Measurements from ENCODE around the gene PARD3.

The PARD3 gene

DNA sequence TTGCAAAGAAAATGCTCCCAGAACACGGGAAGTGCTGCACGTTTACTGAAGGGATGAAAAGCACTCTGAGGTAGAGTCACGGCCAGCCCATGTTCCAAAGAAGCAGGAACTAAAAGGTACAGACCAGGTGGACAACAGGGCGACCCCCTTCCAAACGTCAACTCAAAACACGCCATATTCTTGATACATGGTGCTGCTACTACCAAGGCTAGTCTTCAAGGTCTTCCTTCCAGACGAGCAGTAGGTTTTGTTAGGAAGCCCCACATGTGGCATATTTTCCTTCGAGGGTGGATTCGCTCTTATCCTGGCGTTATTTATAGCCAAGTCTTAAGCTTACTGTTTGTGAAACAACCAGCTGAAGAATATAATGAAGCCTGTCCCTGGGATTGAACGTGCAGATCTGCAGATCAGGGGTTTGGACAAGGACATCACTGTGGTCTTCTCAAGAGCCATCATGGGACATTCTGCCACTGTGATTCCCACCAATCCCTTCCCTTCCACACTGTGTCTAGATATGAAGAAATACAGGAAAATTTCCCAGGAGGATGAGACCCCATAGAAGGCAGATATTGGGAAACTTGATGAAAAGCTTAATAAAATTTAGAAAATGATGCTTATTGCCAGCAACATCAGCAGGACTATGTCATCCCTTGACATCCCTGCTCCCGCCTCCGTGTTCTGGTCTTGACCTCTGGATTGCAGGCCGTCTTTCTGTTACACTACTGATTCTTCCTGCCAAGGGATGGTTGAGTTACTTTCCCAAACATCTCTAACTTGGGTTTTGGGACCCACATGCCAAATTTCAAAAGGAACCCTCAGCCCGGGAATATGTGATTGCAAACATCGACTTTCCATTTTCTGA lies 734.4 kb downstream of the PARD3 start:
- TF ChIP-seq, protein P1, sequence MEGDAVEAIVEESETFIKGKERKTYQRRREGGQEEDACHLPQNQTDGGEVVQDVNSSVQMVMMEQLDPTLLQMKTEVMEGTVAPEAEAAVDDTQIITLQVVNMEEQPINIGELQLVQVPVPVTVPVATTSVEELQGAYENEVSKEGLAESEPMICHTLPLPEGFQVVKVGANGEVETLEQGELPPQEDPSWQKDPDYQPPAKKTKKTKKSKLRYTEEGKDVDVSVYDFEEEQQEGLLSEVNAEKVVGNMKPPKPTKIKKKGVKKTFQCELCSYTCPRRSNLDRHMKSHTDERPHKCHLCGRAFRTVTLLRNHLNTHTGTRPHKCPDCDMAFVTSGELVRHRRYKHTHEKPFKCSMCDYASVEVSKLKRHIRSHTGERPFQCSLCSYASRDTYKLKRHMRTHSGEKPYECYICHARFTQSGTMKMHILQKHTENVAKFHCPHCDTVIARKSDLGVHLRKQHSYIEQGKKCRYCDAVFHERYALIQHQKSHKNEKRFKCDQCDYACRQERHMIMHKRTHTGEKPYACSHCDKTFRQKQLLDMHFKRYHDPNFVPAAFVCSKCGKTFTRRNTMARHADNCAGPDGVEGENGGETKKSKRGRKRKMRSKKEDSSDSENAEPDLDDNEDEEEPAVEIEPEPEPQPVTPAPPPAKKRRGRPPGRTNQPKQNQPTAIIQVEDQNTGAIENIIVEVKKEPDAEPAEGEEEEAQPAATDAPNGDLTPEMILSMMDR (conservative IDR thresholded peaks at IDR 0.05): no peak
- H3K27ac ChIP-seq: no peak overlapping the region

DNA sequence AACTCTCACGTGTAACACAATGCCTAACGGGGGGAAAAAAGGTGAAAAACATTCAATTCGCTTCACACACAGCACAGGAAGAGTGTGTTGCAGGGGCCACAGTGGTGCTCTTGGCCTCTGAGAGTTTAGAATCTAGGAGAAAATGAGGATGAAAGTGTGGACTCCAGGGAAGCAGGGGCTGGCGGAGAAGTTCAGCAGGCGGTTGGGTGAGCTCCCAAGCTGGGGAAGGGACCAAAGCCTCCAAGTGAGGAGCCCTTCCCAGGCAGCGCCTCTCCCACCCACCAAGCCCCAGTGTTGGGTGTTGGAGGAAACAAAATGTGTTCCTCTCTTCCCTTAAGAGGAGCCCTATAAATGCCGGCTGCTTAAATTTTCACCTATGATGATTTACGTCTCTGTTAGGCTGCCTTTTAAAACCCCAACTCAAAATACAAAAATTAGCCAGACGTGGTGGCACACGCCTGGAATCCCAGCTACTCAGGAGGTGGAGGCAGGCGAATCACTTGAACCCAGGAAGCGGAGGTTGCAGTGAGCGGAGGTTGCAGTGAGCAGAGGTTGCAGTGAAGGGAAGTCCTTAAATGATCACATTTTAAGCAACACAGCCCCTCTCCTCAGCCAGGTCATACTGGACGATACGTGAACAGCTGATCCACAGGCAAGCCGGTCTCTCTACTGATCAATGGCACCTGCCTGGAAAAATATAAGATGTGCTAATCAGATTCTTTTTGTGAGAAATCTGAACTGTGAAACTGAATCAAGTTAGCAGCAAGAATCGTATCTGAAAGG lies 735.2 kb downstream of the PARD3 start:
- no peak overlapping the region for H3K27ac ChIP-seq
- TF ChIP-seq, protein P1 (conservative IDR thresholded peaks at IDR 0.05): no peak

DNA sequence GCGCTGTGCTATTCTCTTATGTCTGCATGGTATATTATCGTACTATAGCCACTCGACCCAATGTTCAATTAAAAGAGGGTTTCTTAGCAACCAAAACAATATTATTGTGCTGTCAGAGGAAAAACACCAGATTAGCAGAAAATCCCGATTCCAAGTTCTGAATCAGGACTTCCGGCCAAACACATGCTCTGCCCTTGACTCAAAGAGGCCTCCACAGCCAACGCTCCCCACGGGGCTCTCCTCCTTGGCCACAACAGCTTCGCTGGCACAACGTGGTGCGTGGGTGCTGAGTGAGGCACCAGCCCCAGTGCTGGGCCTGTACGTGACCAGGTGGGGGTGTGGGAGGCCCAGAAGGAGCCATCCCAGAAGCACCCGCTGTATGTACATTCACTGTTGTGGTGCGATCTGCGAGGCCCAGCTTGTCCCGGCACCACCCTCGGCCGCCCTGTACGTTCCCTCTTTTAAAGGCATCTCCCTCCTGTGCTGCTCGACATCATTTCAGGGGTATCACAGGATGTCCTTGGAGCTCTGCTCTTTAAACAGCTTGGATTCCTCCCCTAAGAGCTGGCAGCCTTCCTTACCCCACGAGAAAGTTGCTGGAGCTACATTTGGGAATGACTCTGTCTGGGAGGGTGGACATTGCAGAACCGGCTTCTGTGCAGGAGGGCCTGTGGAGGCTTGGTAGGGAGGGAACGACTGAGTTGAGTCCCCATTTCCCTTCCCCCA lies 736.2 kb downstream of the PARD3 start:
- TF ChIP-seq, protein P1 (conservative IDR thresholded peaks at IDR 0.05): no peak
- H3K27ac ChIP-seq: no peak overlapping the region

DNA sequence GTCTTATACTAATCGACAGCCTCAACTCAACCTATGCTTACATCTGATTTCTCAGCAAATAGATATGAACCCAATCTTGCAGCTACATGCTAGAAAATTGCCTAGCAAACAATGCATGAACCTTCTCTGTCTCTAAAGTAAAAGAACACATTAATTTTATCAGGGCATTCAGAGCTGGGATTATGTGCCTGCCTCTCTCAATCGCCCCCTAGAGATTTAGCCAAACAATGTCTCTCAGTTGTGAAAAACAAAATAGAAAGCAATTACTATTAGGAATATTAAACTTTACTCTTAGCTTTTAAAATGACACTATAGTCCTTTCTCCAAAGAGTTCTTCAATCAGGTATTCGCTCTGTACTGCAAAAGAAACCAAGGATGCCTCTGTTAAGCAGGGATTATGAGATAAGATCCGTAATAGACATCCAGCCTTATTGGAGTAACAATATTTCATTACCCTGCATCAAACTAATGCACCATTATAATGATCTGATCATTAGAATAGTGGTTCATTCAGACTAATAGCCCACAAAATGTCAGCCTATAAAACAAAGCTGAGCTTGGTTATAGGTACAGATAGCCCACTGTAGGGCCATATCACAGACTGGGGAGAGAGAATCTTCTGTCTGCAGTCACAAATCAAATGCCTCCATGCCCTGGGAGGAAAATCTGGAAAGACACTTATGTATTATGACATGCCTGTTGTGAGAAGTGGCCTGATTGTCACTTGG lies 736.9 kb downstream of the PARD3 start:
- no peak overlapping the region for H3K27ac ChIP-seq
- TF ChIP-seq, protein P1 (conservative IDR thresholded peaks at IDR 0.05): peak; percentile 39

DNA sequence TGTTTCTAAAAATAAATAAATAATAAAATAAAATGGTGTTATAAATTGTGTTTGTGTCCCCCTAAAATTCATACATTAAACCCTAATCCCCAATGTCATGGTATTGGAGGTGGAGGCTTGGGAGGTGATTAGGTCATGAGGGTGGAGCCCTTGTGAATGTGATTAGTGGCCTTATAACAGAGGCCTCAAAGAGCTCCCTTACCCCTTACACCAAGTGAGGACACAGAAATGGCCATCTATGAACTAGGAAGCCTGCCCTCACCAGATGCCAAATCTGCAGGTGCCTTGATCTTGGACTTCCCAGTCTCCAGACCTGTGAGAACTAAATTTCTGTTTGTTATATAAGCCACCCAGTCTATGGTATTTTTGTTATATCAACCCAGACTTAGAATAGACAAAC lies 738.7 kb downstream of the PARD3 start:
- TF ChIP-seq, protein P1 (conservative IDR thresholded peaks at IDR 0.05): no peak
- H3K27ac ChIP-seq: no peak overlapping the region

DNA sequence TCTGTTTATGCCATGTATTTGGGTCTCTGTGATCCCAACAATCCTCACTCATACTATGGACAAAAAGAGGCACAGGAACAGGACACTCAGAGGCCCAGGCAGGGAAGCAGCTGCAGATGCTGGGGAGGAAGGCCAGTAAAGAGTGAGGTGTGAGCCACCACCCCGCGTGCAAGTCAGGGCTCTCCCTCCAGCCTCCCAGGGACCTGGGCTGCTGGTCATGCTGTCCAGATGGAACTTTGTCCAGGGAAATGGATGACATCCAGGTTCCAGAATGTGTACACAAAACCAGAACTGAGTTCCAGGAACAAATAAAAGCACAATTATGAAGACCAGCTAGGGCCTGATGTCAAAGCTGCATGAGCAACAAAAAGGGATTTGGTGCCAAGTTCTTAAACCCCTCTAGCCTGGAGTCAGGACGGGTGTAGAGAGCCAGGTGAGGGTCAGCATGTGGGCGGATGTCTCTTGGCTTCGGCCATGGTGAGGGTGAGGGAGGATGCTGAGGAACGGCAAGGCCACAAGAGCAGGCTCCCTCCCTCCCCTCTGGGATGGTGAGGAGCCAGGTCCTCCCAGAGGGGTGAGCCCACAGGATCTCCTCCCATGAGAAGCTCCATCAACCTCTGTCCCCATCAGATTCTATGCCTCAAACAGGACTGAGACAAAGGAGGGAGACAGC lies 739.7 kb downstream of the PARD3 start:
- peak overlapping the region; percentile 58 for H3K27ac ChIP-seq
- TF ChIP-seq, protein P1 (conservative IDR thresholded peaks at IDR 0.05): no peak
